HG03571 (cell line): ENCODE results near the gene MYO1A.
"Not testable (repeated sequence)": the region's sequence is repeated elsewhere in the genome, so short reads cannot be mapped to it uniquely, and the experiment has no call there.

Experiments
- ATAC-seq: cut with Tn5 transposase; IDR thresholded peaks from one replicate; pipeline ENCODE4 v1.9.1; 2021; ENCODE audit not compliant: unreplicated experiment

MYO1A gene

DNA sequence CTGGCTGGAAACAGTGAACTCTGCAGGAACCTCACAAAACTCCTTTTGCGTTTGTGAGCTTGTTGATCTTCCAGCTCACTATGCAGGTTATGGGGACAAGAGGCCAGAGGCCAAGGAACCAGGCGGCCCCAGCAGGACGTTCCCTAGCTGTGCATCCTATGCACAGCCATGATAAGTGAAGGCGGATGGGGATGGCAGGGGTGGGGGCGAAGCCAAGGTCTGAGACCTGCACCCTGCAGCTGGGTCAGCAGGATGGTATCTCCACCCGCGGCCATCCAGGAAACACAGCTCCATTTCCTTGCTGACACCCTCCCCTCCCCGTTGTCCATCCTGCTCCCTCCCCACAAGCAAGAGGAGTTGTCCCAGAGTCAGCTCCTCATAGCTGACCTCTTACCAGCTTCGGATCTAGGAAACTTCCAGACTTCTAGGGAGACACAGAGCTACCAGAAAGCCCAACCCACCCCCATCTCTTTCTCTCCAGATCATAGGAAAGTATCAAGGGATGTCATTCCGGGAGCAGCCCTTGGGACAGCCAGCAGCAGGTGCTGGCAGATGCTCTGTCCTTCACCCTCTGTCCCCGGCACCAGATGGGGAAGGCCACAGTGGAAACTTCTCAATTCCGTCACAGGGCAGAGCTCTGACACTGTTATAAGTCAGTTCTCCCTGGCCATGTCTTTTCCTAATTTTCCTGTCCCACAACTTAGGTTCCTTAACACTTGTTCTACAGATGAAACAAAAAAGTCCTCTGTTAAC lies 53.0 kb downstream of the MYO1A start:
- ATAC-seq, result no peak

DNA sequence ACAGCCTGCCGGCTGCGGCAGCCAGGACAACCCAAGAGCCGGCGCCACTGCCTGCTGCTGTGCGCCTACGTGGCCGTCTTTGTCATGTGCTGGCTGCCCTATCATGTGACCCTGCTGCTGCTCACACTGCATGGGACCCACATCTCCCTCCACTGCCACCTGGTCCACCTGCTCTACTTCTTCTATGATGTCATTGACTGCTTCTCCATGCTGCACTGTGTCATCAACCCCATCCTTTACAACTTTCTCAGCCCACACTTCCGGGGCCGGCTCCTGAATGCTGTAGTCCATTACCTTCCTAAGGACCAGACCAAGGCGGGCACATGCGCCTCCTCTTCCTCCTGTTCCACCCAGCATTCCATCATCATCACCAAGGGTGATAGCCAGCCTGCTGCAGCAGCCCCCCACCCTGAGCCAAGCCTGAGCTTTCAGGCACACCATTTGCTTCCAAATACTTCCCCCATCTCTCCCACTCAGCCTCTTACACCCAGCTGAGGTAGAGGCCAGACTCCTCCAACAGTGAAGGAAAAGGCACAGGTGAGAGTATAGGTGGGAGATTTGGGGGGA lies 53.9 kb downstream of the MYO1A start:
- no peak for ATAC-seq

DNA sequence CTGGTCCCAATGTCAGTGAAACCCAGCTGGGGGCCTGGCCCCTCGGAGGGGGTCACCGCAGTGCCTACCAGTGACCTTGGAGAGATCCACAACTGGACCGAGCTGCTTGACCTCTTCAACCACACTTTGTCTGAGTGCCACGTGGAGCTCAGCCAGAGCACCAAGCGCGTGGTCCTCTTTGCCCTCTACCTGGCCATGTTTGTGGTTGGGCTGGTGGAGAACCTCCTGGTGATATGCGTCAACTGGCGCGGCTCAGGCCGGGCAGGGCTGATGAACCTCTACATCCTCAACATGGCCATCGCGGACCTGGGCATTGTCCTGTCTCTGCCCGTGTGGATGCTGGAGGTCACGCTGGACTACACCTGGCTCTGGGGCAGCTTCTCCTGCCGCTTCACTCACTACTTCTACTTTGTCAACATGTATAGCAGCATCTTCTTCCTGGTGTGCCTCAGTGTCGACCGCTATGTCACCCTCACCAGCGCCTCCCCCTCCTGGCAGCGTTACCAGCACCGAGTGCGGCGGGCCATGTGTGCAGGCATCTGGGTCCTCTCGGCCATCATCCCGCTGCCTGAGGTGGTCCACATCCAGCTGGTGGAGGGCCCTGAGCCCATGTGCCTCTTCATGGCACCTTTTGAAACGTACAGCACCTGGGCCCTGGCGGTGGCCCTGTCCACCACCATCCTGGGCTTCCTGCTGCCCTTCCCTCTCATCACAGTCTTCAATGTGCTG lies 54.6 kb downstream of the MYO1A start:
- ATAC-seq, result no peak

DNA sequence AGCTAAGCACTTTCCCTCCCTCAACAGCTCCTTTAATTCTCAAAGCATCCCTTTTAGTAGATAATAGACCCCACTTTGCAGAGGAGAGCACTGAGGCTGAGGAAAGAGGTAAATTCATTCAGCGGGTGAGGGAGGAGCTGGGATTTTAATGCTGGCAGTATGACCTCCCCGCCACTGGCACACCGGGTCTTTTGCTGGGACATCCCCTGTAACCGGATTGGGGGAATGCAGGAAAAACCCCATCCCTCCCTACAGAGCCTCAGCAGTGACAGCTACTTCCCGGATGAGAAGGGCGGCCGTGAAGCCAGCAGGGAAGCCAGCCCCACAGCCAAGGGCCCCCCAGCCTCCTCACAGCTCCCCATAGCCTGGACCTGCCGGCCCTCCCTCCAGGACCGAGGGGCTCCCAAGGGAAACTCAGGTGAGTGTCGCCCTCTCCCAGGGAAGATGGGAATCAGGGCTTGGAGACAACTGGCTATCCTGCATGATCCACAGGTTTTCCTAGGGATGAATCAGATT lies 55.6 kb downstream of the MYO1A start:
- no peak for ATAC-seq

DNA sequence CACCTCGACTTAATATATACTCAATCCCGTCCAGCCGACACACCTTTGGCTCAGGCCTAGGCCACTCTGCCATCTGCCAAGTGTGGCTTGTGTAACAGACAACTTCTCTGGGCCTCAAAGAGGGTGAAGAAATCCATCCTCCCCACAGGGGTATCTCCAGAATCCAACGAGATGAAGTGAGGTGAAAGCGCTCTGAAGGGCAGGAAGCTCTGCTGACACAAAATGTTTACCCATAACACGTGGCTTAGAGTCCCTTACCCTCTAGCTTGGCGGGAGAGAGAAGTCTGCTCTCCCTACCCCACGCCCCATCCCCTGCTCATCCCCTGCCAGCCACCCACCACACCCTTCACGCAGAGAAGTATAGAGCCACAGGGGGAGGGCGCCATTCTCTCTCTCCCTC lies 56.6 kb downstream of the MYO1A start:
- no peak for ATAC-seq

DNA sequence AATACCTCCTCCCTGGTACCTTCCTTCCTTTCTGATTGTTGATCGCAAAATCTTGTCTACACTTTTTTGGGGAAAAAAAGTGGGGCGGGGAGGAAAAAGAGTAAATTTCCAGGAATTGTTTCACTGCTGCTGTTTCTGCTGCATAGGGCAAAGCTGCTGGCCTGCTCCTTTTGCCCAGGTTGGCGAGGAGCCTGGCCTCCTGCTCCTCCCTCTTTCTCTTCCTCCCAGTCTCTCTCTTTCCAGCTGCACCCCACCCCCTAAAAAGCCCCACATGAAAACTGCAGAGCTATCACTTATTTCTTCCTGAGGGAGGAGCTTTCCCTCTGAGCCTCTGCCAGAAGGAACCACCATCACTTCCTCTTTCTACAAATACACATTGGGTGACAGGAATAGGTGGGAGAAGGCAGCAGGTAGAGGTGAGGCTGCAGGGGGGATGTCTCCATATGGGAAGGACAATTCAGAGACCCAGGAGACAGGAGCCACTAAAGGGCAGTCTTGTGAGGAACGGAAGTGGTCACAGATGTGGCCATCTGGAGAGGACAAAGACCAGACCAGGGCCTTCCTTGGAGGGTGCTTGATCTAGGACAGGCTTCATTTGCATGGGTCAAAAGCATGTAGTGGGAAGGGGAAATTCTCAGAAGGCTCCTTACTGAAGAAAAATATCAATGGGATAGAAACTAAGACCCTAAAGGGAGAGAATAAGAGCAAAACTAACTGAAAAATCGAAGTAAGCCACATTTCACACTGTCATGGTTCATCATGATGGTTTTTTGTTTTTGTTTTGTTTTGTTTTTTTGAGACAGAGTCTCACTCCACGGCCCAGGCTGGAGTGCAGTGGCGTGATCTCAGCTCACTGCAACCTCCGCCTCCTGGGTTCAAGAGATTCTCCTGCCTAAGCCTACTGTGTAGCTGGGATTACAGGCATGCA lies 58.3 kb downstream of the MYO1A start:
- no peak for ATAC-seq

DNA sequence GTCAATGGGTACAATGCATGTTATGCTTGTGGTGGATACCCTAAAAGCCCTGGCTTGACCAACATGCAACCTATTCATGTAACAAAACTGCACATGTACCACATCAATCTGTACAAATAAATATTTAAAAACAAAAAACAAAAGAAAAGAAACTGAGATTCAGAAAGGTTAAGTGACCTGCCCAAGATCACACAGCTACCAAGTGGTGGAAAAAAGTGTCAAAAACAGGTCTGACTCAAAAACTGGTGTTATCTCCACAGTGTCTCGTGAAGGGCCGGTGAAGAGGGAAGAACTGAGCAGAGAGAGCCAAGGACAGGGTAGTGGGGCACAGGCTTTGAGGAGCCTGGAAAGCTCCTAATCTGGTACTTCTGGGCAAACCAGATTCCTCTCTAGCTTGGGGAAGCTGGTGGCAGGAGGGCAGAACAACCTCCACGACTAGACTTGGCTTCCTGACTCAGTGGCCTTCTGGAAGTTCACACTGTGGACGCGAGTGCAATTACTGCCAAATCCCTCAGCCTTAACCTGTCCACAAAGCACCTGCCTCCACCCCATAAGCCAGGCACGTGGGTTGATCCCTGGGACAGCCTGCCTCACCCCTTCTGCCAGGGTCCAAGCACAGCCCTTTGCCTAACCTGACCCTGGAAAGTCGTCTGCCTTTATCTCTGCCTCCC lies 59.1 kb downstream of the MYO1A start:
- ATAC-seq, result no peak

DNA sequence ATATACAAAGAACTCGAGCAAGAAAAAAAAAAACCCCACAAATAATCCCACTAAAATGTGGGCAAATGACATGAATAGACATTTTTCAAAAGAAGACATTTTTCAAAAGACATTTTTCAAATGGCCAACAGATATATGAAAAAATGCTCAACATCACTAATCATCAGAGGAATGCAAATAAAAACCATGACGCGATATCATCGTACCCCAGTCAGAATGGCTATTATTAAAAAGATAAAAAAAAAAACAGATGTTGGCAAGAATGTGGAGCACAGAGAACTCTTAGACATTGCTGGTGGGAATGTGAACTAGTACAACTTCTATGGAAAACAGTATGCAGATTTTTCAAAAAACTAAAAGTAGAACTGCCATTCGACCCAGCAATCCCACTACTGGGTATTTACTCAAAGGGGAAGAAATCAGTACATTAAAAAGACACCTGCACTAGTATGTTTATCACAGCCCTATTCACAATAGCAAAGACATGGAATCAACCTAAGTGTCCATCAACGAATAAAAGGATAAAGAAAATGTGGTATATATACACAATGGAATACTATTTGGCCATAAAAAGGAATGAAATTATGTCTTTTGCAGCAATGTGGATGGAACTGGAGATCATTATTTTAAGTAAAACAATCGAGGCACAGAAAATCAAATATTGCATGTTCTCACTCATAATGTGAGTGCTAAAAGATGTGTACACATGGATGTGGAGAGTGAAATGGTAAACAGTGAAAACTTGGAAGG lies 59.9 kb downstream of the MYO1A start:
- ATAC-seq, result no peak

DNA sequence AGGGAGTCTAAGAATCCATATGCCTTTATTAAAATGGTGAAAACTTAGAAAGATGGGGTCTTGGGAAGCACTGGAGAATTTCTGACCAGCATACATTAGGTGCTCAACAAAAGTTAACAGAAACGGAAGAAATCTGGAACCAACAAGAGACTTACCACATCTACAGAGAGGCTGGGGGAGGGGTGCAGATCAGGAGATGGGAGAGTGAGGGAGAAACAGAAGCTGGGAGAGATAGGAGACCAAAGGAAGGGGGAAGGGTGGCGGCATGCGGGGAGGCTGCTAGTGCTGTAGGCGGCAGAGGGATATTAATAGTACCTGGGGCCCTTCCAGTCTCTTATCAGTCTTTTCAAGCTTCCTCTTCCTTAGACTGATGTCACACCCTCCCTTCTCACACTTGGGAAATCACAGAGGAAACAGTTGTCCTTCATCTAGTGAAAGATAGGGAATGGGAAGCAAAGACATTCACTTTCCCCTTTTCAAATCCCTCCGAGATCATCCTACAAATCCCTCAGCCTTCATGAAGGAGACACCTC lies 61.7 kb downstream of the MYO1A start:
- no peak for ATAC-seq

DNA sequence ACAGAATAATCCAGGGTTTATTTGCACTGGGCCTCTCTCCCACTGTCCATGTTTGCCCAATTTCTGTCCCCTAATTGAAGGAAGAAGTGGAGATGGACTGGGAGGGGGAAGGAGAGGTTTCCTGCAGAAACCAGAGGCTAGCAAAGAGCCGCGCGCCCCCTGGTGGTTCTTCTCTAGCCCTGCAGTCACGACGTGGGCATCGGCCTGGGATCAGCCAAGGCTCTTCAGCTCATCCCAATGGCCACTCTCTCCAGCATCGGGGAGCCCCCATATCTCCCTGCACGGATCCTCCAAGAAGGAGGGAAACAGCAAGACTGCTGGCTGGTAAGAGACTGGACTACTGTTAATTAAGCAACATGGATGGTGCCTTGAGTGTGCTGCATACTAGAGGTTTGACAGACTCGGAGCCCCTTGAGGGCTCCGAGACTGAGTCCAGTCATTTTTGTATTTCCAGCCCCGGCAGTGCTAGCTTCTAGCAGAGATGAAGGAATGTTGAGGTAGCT lies 62.3 kb downstream of the MYO1A start:
- ATAC-seq, result no peak

DNA sequence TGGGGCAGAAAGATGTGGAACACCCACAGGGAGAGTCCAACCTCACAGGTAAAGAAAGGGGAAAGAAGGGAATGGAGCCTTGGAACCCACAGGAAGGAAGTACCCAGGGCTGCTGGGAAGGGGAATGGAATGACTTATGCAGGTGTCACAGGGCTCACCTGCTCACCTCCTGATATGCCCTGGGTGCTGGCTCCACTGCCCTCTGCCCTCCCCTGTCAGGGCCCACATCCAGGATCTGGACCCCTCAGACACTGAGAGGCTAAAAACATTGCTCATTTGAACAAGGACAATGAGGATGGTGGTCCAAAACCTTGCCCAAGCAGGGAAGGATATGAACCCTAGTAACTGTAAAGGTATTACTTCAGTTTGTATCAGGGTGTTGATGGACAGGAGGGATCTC lies 62.9 kb downstream of the MYO1A start:
- no peak for ATAC-seq

DNA sequence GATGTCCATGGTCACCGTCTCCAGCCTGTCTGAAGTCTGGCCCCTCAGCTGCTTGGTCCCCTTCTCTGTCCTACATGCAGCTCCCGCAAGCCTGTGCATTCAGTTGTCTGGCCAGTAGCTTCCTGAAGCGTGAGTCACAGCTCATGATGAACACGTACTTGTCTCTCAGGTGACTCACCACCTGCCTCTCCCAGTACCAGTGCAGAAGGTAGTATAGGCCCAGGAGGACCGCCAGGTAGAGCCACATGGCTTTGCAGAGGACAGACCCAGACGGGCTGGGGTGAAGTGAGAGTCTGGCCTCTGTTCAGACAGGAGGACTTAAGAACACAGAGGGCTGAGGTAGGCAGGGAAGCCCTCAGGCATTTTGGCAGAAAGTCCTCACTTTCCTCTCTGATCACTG lies 64.2 kb downstream of the MYO1A start:
- not testable (repeated sequence) for ATAC-seq

DNA sequence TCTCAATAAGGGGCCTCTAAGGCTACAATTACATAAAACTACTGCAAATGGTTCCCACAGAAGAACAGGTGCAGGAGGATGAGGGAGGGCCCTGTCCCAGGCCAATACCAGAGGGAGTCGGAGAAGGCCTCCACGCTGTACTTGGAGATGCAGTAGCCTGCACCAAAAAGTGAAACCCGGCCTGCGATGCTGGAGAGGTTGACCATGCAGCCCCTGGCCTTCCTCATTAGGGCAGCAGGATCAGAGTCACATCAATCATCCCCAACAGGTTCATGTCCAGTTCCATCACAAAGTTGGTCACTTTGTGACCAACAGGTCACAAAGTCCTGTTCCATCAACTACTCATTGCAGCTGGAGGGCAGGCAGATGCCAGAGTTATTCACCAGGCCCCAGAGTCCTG lies 66.5 kb downstream of the MYO1A start:
- no peak for ATAC-seq

DNA sequence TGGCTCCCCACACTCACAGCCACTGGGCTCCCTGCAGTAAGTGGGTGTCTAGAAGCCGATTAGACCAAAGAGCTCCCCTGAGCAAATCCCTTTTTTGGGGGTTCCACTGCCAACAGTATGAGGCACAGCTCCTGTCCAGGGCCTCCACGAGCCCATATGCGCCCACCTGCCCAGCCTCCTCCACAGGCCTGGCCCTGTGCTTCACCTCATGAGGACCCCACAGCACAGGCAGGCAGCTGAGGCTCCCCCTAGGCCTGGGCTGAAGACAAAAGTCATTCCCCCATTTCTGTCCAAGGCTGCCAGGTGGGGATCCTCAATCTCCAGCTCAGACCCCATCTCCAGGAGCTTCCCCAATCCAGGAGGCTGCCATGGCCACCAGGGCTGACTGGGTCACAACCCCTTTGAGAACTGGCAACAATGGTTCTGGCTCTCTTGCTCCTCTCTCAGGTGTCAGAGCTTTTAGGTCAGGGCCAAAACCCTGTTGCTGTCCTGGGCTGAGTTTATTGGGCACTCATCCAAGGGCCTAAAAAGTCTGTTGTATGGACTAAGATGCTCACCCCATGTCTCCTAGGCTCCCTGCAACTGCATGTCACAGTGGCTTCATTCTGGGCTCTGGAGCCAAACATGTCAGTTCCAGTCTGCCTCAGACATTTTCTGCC lies 67.2 kb downstream of the MYO1A start:
- ATAC-seq, result not testable (repeated sequence)

DNA sequence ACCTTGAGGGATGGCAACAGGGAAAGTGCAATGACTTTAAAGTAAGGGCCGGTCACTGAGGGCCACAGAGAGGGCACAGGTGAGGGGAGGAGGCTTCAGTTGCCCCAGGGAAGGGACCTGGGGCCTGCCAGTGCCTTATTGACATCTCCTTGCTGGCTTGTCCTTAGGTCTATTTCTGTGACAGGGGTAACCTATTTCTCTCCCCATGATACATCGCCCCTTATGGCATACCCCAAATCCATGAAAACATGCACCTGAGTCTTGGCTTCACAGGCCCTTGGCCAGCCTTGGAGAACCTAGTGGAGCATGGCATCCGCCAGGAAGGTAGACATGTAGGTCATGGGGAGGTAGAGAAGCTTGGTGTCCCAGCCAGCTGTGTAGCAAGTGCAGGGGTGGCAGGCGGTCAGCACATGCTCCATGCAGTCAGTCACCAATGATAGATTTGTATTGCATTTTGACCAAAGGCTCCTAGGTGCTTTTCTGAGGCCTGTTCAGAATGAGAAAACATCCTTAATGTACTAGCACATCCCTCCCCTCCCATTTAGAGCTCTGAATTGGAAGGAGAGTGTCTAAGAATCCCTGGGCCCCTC lies 68.9 kb downstream of the MYO1A start:
- no peak for ATAC-seq

DNA sequence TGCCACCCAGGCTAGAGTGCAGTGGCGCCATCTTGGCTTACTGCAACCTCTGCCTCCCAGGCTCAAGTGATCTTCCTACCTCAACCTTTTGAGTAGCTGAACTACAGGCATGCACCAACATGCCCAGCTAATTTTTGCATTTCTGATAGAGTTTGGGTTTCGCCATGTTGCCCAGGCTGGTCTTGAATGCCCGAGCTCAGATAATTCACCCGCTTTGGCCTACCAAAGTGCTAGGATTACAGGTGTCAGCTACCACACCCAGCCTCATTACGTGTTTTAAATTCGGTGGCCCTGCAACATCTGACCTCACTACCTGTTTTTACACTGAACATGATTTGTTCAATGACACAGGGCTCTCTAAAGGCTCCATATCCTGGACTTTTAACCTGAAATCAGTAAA lies 69.7 kb downstream of the MYO1A start:
- no peak for ATAC-seq

DNA sequence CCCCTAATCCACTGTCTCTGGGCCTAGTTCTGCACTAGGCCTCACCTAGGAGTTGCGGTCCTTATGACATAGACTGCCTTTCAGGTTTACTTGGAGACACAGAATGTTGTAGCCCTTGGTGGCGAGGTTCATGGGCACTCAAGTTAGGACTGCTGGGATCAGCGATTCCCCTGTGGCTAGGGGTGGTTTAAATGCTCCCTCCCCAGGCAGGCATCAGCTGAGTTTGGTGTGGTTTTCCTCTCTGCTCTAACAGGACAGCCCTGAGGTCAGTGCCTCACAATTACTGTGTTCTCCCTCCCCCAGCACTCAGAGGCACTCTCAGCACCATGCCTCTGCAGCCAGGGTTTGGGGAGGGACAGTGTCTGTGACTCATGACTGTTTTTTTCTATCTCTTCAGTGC lies 70.3 kb downstream of the MYO1A start:
- no peak for ATAC-seq
